HepG2 (cell line): ENCODE results near the gene WDR54. TPM values are rescaled to one million over a fixed set of nuclear protein-coding genes. Genes with fewer than 3 reads are reported as not detected.
A peak's percentile ranks its signal among the peaks of the same experiment; 100 is the strongest.

Experiments used
- AGO2 ChIP-seq: fragments of 200-400 bp; formaldehyde crosslinking; optimal IDR thresholded peaks from 2 replicates; pipeline ENCODE3; 2017; ENCODE audit warnings: mild to moderate bottlenecking, low read depth, low read length, moderate library complexity
- FOSL2 ChIP-seq: sonication (generic); formaldehyde crosslinking; IDR thresholded peaks from 2 replicates; pipeline ENCODE4 v1.4.0; 2020; ENCODE audit warnings: missing genetic modification reagents
- HINFP ChIP-seq: sonication (generic); formaldehyde crosslinking; IDR thresholded peaks from 2 replicates; pipeline ENCODE4 v1.4.0; 2020; ENCODE audit warnings: low read depth, mild to moderate bottlenecking, missing genetic modification reagents
- HNRNPK ChIP-seq: fragments of 200-400 bp; formaldehyde crosslinking; IDR thresholded peaks from 2 replicates; pipeline ENCODE4 v1.6.1; 2018; ENCODE audit warnings: low read length, low read depth, moderate library complexity, mild to moderate bottlenecking; ENCODE audit not compliant: poor library complexity, severe bottlenecking
- MAF1 ChIP-seq: sonication (generic); formaldehyde crosslinking; IDR thresholded peaks from 2 replicates; pipeline ENCODE4 v1.5.0; 2020; ENCODE audit warnings: missing genetic modification reagents, borderline replicate concordance
- PAX8 ChIP-seq: sonication (generic); formaldehyde crosslinking; IDR thresholded peaks from 2 replicates; pipeline ENCODE4 v1.8.0; 2022; ENCODE audit warnings: mild to moderate bottlenecking, missing genetic modification reagents, borderline replicate concordance
- RFX5 ChIP-seq: IDR thresholded peaks from 2 replicates; pipeline ENCODE4 v1.6.1; 2011; ENCODE audit warnings: low read depth, low read length, improper control_type of control experiment
- SNAI1 ChIP-seq: sonication (generic); formaldehyde crosslinking; IDR thresholded peaks from 2 replicates; pipeline ENCODE4 v1.5.0; 2020; ENCODE audit warnings: mild to moderate bottlenecking, missing genetic modification reagents, borderline replicate concordance
- ZNF232 ChIP-seq: sonication (generic); formaldehyde crosslinking; IDR thresholded peaks from 2 replicates; pipeline ENCODE4 v1.4.0; 2020; ENCODE audit warnings: missing genetic modification reagents, borderline replicate concordance
- ZNF24 ChIP-seq: fragments of 450-650 bp; IDR thresholded peaks from 2 replicates; pipeline ENCODE4 v1.6.1; 2017; ENCODE audit warnings: antibody characterized with exemption, mild to moderate bottlenecking
- ZNF251 ChIP-seq: sonication (generic); formaldehyde crosslinking; IDR thresholded peaks from 2 replicates; pipeline ENCODE4 v1.9.0; 2021; ENCODE audit warnings: mild to moderate bottlenecking, missing genetic modification reagents
- ZNF512B ChIP-seq: sonication (generic); formaldehyde crosslinking; IDR thresholded peaks from 2 replicates; pipeline ENCODE4 v1.5.1; 2020; ENCODE audit warnings: missing genetic modification reagents, mild to moderate bottlenecking, borderline replicate concordance
- ZNF703 ChIP-seq: sonication (generic); formaldehyde crosslinking; IDR thresholded peaks from 2 replicates; pipeline ENCODE4 v1.5.1; 2020; ENCODE audit warnings: missing genetic modification reagents, mild to moderate bottlenecking, moderate library complexity, borderline replicate concordance
- polyA plus RNA-seq, 8 experiments: library from polyadenylated mRNA; depleted of rRNA in 3 of 8; stranded (reverse) in 7 of 8; unstranded in 1 of 8; fragments of >200 nt; fragmentation: Illumina TruSeq in 4 of 8; extraction: Trizol in 4 of 8; gene quantifications; 2 replicates each; pipeline versions ENCODE4 v1.2.1 to v1.2.3, GENCODE V29; 2011 to 2016; ENCODE audit warnings: low read depth in 4 of 8, missing spikeins in 1 of 8, mixed read lengths in 1 of 8; ENCODE audit not compliant: insufficient read depth in 1 of 8
- total RNA-seq, 5 experiments: library from RNA; depleted of rRNA; stranded (reverse); fragments of >200 nt; fragmentation: Illumina TruSeq; extraction: Trizol; gene quantifications; 2 replicates each; pipeline ENCODE4 v1.2.3, GENCODE V29; 2016; ENCODE audit warnings: low read depth in 1 of 5
- TF ChIP-seq, protein P1 (sequence below): sonication (generic); formaldehyde crosslinking; IDR thresholded peaks from 2 replicates; pipeline ENCODE4 v1.5.0; 2020; ENCODE audit warnings: missing genetic modification reagents
- TF ChIP-seq, protein P2 (sequence below): IDR thresholded peaks from 2 replicates; pipeline ENCODE4 v1.6.1; 2012; ENCODE audit warnings: low read depth, low read length, improper control_type of control experiment
- TF ChIP-seq, protein P3 (sequence below): IDR thresholded peaks from 2 replicates; pipeline ENCODE4 v1.6.1; 2016; ENCODE audit warnings: missing biosample characterization, missing genetic modification reagents, low read depth
- TF ChIP-seq, protein P4 (sequence below): conservative IDR thresholded peaks from 2 replicates; pipeline ENCODE4 v1.6.1; 2018; ENCODE audit warnings: missing genetic modification reagents

WDR54 gene
- total and polyA plus RNA-seq, 2 of the 13 experiments (the other 11 are each of a cell fraction or from before 2014, with no cell fraction given), result 2.0 to 17.3 TPM

DNA sequence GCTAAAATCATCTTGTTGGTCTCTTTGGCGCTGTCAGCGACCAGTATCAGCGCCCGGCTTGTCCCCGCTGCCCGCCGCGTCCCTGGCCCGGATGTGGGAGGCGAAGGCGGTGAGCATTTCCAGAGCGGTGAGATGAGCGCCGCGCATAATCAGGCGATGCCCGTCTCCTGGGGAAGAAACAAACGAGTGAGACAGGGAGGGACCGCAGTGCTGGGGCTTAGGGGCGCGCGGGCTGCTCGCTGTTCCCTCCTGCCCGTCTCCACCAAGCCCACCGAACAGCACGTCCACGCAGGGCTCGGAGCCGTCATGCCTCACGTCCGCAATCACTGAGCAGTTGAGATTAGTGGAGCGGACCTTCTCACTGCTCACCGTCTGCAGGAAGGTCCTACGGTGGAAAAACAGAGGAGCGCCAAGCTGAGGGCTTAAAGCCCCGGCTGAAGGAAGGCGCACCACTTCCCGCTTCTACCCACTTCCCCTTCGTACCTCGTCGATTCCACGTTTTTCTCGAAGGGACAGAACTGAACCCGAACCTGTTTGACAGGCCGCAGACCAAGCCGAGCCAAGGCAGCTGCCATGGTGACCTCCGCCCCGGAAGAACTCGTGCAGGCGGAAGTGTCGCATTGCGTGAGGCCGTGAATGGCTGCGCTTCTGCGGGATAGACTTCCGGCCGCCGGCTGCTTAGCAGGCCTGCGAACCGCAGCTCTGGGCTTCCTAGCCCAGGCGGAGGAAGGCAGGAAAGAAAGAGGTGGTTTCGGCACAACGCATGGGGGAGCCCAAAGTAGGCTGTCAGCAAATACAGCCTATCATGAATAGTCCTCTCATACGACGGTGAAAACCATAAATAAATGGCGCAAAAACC is 50.8 kb downstream of the WDR54 start, which contains the start of gene MRPL53 (continued):
- TF ChIP-seq, protein P1, sequence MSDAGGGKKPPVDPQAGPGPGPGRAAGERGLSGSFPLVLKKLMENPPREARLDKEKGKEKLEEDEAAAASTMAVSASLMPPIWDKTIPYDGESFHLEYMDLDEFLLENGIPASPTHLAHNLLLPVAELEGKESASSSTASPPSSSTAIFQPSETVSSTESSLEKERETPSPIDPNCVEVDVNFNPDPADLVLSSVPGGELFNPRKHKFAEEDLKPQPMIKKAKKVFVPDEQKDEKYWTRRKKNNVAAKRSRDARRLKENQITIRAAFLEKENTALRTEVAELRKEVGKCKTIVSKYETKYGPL (CRISPR knock-in tag), result no peak; the same call in 1 of the 2 replicates
- peak; percentile 94 for TF ChIP-seq MAF1
- TF ChIP-seq ZNF703, result no peak; the same call in 1 of the 2 replicates
- peak; percentile 74 for TF ChIP-seq FOSL2 (CRISPR knock-in tag)
- TF ChIP-seq, protein P2, sequence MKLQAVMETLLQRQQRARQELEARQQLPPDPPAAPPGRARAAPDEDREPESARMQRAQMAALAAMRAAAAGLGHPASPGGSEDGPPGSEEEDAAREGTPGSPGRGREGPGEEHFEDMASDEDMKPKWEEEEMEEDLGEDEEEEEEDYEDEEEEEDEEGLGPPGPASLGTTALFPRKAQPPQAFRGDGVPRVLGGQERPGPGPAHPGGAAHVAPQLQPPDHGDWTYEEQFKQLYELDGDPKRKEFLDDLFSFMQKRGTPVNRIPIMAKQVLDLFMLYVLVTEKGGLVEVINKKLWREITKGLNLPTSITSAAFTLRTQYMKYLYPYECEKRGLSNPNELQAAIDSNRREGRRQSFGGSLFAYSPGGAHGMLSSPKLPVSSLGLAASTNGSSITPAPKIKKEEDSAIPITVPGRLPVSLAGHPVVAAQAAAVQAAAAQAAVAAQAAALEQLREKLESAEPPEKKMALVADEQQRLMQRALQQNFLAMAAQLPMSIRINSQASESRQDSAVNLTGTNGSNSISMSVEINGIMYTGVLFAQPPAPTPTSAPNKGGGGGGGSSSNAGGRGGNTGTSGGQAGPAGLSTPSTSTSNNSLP, result no peak
- TF ChIP-seq ZNF24, result no peak
- no peak for TF ChIP-seq HNRNPK
- no peak for TF ChIP-seq RFX5
- TF ChIP-seq AGO2, result peak; percentile 100
- peak; percentile 94 for TF ChIP-seq ZNF512B (CRISPR knock-in tag)
- TF ChIP-seq, protein P3, sequence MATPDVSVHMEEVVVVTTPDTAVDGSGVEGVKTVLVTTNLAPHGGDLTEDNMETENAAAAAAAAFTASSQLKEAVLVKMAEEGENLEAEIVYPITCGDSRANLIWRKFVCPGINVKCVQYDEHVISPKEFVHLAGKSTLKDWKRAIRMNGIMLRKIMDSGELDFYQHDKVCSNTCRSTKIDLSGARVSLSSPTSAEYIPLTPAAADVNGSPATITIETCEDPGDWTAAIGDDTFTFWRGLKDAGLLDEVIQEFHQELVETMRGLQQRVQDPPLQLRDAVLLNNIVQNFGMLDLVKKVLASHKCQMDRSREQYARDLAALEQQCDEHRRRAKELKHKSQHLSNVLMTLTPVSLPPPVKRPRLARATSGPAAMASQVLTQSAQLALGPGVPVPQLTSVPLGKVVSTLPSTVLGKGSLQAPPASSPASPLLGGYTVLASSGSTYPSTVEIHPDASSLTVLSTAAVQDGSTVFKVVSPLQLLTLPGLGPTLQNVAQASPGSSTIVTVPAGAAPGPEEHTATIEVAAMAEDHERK (CRISPR knock-in tag), result peak; percentile 69
- peak; percentile 94; the same call in 1 of the 2 replicates for TF ChIP-seq ZNF232 (CRISPR knock-in tag)
- peak; percentile 97 for TF ChIP-seq HINFP (CRISPR knock-in tag)
- TF ChIP-seq, protein P4, sequence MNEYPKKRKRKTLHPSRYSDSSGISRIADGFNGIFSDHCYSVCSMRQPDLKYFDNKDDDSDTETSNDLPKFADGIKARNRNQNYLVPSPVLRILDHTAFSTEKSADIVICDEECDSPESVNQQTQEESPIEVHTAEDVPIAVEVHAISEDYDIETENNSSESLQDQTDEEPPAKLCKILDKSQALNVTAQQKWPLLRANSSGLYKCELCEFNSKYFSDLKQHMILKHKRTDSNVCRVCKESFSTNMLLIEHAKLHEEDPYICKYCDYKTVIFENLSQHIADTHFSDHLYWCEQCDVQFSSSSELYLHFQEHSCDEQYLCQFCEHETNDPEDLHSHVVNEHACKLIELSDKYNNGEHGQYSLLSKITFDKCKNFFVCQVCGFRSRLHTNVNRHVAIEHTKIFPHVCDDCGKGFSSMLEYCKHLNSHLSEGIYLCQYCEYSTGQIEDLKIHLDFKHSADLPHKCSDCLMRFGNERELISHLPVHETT (CRISPR knock-in tag), result peak; percentile 84
- peak; percentile 22; the same call in 1 of the 2 replicates for TF ChIP-seq SNAI1 (CRISPR knock-in tag)
- 0 out of 2 replicates have a peak, but pooled peaks have one; percentile 86 for TF ChIP-seq PAX8 (CRISPR knock-in tag)
- peak; percentile 58; the same call in 1 of the 2 replicates for TF ChIP-seq ZNF251 (CRISPR knock-in tag)
